Hindlimb muscle (tissue), 1 donor: ENCODE data around the gene HDAC11. TPM values are rescaled to one million over a fixed set of nuclear protein-coding genes. Genes with fewer than 3 reads are reported as not detected.
"Not testable (repeated sequence)": the region's sequence is repeated elsewhere in the genome, so short reads cannot be mapped to it uniquely, and the experiment has no call there.

Experiments
- DNase-seq: peaks from one replicate; pipeline ENCODE4 v3.0.0-alpha.2; 2013
- polyA plus RNA-seq: library from polyadenylated mRNA; unstranded; fragments of 120-200 nt; gene quantifications from one replicate; pipeline ENCODE4 v1.2.1, GENCODE V29; 2013; ENCODE audit not compliant: insufficient read length

HDAC11 gene
- polyA plus RNA-seq, 1 donor, result 19.2 TPM

DNA sequence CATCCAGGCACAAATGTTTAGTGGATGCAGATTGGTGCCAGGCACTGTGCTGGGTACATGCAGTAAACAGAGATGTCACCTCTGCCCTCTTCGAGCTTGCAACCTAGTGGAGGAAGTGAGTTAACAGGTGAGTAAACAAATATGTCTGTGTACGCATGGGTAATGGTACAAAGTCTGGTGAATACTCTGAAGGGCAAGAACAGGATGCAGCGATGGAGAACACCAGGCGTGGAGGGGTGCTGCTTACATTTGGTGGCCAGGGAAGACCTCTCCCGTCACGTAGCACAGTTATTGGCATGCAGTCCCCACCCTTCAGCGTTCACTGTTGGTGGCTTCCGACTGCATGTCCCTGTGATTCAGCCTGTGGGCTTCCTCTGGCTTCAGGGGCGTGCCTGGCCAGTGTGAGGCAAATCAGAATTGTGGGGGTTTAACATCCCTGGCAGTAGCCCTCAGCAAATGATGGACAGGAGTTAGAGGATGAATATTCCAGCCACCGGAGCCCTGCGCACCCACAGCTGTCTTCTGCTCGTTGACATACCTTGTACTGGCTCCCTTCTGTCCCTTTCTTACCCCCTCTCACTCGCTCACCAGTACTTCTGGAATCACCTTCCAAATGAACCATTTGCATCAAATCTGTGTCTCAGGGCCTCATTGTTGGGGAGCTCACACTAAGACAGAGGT lies 9.1 kb upstream of the HDAC11 start:
- no peak for DNase-seq

DNA sequence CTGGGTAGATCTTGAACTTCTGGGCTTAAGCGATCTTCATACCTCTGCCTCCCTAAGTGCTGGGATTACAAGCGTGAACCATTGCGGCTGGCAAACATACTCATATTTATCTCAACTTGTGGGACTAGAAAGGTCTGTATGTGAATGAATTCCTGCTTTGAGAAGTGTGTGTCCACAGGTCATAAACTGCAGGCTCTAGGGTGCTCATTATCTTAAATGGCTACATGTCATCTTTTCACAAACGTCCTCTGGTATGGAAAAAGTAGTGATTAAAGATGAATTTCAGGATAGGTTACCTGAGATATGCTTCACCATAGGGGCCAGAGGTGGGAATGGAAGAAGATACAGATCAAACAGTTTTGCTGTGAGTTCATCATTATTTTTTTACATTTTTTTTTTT lies 7.8 kb upstream of the HDAC11 start:
- DNase-seq, result no peak

DNA sequence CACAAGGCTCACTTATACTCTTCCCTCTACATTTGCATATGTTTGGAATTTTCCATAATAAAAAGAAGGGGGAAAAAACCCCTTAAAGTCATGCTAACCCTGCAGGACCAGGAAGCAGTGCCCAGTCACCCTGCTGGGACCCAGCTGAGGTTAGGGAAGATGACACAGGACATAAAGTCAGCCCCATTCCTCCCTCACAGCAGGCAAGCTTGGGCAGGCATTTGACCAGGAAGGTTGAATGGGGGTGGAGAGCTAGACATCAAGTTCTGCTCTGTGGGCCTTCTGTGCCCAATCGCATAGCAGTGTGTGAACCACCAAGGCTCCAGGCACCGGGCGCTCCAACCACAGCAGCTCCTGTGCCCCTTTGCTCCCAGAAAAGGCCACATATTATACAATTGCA lies 7.1 kb upstream of the HDAC11 start:
- DNase-seq, result no peak

DNA sequence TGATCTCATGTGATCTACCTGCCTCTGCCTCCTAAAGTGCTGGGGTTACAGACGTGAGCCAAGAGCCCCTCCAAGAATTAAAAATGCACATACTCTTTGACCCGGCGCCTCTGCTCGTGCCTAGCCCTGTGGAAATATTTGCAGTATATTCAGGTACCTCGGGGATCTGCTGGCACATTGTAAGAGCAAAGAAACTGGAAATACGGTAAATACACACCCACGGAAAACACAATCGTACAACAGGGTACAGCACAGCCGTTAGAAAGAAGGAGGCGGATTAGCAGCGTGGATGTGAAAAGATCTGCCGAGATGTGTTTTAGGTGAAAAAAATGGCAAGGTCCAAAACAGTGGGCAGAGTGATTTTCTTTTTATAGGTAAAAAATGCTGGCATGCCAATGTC lies 6.1 kb upstream of the HDAC11 start:
- no peak for DNase-seq

DNA sequence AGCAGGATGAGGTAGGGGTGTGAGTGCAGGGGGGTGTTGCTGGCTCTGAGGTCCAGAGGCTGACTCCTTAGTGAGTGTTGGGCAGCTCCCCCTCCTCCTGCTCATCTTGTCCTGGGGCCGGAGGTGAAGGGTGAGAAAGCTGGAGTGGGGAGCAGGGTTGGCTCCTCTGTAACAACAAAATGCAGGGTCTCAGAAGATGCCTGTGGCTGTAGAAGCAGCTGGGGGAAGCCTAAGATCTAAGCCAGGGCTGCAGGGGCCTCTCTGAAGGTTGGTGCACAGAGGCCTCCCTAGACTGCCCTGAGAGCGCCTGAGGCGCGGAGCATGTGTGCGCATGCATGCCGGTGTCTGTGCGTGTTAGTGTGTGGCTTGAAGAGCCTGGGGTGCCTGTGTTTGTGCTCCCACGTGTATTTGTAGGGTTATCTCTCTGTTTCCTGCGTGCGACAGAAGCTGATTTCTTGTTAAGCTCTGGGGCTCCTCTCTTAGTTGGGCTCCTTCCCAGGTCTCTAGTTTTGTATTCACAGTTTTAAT lies 5.3 kb upstream of the HDAC11 start:
- DNase-seq, result no peak

DNA sequence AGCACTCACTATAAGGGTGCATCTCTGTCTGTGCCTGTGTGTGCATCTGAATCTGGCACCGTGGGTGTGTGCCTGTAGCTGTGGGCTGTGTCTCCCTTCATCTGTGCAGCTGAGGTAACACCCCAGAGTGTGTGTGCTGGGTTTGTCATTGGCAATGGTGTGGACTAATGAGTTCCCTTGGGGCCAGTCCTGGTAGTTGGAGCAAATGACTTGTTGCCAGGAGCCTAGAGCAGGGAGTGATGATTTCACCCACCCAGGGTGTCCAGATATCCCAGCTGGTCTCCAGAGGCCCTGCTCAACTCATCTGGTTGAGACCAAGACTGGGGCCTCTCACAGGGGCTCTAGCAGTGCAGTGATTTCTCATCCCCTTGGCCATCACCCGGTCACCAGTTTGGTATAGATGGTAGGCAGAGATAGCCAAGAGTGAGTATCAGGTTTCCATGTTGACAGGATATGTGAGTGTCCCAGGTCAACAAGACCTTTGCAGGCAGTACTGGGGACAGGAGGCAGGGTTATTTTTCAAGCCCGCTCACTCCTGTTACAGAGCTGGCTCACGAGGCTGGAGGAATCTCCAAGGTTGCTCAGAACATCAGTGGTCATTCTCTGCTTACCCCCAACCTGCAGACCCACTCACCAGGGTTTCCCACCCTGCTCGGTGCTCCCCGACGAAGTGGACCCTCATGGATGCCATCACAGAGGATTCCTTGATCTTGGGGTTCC lies 4.1 kb upstream of the HDAC11 start:
- DNase-seq, result no peak

DNA sequence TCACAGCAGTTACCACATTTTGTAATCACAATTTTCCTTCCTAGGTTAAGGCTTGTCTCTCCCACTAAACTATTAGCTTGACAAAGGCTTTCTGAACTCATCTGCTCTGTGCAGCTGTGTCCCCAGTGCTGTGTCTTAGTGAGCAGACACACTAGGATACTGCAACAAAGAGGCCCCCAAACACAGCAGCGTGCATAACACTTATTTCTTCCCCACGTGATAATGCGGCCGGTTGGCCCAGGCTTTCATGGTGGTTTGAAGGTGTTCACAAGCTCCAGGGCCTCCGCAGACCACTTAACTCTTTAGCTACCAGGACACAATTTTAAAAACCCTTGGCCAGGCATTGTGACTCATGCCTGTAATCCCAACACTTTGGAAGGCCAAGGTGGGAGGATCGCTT lies 2.2 kb upstream of the HDAC11 start:
- DNase-seq, result no peak

DNA sequence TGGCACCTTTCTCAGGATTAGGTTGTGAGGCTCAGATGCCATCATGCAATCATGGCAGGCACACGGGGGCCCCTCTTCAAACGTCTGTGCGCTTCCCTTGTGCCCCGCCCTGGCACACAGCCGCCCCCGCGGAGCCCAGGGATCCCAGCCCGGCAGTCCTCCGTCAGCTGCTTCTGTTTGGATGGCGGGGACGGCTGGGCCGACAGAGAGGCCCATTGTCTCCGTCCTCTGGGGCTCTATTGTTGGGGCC lies 849 bp upstream of the HDAC11 start:
- DNase-seq, result no peak

DNA sequence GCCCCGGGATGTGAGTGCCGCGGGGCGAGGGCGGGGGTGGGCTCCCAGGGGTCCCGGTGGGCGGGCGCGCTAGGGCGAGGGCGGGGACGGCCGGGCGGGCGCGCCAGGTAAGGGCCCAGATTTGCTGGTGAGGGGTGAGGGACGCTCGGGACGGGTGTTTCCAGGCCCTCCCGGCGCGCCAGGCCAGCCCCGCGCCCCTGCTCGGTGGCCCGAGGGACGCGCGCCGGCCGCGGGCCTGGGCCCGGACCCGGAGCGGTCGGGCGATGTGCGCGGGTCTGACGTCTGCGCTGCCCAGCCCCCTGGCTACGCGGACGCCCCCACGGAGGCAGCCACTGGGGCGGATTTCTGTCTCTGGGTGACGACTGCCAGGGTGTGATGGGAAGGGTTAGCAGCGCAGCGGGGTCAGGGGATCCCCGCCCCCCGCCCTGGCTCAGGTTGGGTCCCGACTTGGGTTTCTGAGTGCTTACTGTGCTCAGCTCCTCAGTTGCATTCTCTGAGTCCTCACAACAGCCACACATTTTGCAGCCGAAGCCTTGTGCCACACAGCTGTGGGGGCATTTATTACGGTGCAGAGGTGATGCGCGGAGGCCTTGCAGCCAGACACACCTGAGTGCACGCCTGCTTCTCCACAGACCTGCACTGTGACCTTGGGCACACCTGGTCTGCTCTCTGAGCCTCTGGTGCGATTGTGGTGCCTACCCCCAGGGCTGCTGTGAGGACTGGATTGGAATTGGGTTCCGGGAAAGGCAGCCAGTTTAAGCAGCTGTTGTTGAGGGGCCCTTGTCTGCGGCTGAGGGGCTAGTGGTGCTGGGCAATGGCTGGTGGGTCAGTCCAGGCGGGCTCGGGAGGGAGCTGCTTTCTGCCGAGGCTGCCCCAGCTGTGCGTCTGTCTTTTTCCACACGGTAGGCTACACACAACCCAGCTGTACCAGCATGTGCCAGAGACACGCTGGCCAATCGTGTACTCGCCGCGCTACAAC lies 523 bp downstream of the HDAC11 start:
- peak; percentile 55 for DNase-seq

DNA sequence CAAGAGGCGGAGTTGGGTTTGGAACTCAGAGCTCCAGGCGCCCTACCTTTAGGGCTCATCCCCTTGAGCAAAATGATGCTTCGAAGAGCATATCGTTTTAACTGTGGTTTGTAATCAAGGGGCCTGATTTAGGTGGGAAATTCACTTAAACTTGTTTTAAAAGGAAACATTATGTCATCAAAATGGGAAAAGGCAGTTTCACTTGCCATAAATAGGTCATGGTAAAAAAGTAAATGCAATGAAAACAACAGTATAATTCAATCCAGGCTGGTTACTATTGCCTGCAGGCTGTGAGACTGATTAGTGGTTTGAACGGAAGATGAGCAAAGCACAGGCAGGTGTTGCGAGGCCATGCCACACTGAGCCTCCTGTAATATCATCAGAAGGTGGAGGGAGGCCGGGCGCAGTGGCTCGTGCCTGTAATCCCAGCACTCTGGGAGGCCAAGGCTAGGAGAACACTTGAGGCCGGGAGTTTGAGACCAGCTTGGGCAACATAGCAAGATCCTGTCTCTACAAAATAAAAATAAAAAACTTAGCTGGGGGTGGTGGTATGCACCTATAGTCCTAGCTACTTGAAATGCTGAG lies 2.1 kb downstream of the HDAC11 start:
- DNase-seq, result no peak

DNA sequence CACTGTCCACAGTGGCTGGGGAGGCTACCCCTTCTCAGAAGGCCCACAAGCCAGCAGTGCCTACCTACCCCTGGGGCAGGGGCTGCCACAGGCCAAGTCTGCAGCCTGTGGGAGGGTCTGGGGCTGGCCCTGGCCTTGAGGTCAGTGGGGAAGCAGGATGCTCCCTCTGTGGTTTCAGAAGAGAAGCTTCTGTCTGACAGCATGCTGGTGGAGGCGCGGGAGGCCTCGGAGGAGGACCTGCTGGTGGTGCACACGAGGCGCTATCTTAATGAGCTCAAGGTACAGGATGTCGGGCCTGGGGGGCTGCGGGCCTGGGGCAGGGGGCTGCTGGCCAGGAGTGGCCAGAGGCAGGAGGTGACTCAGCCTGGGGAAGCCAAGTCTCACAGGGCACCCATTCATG lies 3.2 kb downstream of the HDAC11 start:
- DNase-seq, result no peak

DNA sequence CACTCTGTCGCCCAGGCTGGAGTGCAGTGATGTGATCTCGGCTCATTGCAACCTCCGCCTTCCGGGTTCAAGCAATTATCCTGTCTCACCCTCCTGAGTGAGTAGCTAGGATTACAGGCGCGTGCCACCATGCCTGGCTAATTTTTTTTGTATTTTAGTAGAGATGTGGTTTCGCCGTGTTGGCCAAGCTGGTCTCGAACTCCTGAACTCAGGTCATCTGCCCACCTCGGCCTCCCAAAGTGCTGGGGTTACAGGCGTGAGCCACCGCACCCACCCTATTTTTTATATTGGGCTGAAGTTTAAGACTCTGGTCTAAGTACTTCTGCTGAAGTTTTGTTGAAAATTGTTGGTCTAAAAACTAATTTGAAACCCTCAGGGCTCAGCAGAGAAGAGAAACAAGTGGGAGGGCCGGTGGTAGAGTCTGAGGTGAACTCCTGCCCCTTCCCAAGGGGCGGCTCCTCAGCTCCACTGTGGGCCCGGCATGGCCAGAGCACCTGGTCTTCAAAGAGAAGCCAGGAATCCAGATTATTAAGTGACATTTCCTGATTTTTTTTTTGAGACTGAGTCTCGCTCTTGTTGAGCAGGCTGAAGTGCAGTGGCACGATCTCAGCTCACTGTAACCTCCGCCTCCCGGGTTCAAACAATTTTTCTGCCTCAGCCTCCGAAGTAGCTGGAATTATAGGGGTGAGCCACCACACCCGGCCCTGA lies 4.0 kb downstream of the HDAC11 start:
- DNase-seq, result no peak

DNA sequence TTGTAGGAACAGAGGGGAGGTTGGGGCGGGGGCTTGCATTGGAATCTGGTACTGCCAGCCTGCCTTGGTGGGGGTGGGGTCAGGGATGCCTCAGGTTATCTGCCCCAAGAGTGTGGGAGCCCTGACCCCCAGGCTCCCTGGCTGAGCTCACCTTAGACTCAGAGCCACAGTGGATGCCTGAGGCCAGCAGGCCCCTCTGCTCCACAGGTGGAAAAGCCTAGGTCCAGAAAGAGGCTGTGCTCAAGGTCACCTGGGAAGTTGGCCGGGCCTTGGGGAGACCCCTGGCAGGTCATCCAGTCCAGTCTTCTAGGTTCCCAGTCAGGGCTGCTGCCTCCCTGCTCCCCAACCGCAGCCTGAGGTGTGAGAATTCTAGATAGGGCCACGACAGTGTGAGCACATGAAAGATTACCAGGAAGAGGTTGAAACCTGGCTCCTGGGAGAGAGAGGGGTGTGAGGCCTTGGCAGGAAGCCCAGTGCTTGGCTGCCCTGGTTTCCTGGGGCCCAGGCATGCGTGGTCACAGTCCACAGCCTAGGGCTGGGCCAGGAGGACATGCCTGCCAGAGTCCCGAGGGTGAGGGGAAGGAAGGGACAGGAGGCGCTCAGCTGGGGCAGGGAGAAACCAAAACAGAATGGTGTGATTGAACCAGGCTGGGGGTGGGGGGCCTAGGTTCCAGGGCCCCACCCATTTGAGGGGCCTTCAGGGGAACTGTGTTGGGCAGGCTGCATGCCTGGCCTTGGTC lies 4.9 kb downstream of the HDAC11 start:
- no peak for DNase-seq

DNA sequence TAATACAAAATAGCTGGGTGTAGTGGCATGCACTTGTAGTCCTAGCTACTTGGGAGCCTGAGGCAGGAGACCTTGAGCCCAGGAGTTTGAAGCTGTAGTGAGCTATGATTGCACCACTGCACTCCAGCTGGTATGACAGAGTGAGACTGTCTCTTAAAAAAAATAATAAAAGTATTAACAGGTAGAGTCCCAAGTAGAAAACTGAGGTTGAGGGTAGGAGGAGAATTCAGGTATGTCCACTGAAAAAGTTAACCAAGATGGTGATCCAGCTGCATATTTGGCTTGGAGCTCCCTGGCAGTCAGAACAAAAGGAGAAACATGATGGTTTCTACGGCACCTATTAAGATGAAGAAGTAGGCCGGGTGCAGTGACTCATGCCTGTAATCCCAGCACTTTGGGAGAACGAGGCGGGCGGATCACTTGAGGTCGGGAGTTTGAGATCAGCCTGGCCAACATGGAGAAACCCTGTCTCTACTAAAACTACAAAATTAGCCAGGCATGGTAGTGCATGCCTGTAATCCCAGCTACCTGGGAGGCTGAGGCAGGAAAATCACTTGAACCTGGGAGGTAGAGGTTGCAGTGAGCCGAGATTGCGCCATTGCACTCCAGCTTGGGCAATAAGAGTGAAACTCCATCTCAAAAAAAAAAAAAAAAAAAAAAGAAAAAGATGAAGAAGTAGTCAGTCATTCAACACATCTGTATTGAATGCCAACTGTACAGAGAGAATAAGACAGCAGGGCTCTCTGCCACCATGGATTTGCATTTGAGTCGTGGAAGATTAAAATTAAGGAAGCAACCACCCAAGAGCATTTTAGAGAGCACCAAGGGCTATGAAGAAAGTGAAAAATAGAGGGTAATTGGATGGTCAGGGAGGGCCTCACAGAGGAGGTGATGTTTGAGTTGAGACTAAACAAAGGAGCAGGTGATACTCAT lies 5.8 kb downstream of the HDAC11 start:
- not testable (repeated sequence) for DNase-seq

DNA sequence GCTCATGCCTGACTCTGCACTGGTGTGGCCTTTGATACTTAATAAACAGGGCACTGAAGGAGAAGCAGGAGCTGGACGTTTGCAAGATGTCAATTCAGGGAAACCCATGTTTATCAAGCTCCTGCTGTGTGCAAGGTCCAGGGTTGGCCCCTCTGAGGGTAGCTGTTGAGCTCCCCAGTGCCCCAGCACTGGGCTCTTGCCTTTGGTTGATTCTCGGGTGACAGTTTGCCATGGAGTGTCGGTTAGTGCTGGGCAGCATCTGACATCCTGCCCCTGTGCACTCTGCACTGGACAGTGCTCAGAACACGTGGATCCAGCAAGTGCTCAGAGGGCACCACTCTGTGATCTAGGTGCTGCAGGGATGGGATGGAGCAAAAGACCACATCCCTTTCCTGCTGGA lies 7.3 kb downstream of the HDAC11 start:
- DNase-seq, result no peak

DNA sequence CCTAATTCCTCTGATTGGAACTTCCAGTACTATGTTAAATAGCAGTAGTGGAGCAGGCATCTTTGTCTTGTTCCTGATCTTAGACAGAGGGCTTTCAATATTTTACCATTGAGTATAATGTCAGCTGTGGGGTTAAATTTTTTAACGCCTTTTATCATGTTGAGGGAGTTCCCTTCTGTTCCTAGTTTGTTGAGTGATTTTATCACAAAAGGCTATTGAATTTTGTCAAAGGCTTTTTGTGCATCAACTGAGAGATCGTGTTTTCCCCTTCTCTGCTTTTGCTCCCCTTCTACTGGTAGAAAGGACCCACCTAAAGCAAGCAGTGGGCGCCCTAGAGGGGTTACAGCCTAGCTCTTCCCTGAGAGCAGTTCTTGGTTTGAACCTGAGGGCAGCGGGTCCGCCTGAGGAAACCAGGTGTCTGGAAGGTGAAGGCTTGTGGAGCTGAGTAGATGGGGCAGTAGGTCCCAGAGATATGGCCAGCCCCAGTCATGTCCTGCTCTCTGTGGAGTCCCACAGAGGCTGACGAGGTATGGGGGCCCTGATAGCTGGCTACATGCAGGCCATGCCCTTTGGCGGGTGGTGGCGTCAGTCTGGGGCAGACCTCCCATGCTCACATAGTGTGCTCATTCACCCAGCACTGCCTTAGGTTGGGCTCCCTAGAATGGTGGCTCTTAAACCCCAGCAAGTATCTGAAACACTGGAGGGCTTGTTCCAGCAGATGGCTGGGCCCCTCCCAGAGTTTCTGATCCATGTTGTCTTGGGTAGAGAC lies 11.3 kb downstream of the HDAC11 start:
- no peak for DNase-seq

DNA sequence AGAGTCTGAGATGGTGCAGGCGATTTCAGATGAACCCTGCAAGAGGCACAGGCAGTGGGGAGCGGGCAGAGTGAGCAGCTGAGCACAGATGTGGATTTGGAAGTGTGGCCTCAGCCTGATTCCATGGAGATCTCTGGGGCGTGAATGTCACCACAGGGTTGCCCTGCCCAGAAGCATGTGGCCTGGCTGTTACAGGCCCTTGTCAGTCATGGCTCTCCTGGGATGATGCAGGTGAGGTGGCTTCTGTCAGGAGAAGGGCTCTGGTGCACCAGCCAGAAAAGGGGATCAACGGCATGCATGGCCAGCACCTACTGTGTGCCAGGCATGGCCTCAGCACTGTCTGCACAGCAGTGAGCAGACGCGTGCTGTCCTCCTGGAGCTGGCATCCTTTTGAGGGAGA lies 11.9 kb downstream of the HDAC11 start:
- DNase-seq, result no peak

DNA sequence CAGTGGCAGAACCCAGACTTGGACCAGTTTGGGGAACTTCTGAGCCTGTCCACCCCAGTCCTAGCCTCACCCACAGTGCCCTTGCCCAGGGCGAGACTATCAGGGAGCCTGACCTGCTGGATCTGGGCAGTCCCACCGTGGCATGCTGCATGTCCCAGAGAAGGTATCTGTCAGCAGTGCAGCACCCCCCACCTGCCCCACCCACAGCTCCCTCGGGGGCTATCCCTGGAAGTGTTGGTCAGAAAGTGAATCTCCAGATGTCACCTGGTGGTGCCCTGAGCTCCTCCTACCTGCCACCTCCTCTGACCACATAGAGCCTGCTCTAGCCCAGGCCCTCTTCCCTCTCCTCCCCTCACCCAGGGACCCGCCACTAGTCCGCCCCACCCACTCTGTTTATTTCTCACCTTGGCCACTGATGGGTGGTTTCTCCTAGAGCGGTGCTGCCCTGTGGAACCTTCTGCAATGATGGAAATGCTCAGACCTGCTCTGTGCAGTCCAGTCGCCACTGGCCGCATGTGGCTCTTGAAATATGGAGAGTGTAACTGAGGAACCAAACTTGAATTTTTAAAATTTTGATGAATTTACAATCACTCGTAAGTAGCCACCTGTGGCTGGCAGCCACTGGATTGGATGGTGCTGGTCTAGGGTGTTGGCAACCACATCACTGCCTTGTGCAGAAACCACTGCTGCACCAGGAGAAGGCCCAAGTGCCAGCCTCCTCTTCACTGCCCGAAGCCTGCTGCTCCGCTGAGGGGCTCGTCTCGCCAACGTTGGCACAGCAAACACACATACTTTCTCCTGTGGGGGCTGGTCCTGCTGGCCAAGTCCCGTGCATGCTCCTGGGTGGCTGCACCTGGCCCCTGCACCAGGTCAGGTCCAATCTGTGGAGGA lies 13.1 kb downstream of the HDAC11 start:
- no peak for DNase-seq
